H9 (cell line): ENCODE data around the gene DEDD2. TPM values are rescaled to one million over a fixed set of nuclear protein-coding genes. Genes with fewer than 3 reads are reported as not detected.
A peak's percentile ranks its signal among the peaks of the same experiment; 100 is the strongest.

Experiments
- DNase-seq: peaks from one replicate; pipeline ENCODE4 v3.0.0-alpha.2; 2017
- H2AFZ ChIP-seq: one replicate; pipeline ENCODE4 v1.6.1; 2013; ENCODE audit warnings: mild to moderate bottlenecking, low read length, control low read depth, moderate library complexity
- H2AK5ac ChIP-seq: 2 replicates; pipeline ENCODE4 v1.6.1; 2013; ENCODE audit warnings: low read length, control low read depth, mixed read lengths; ENCODE audit not compliant: insufficient read length
- H2BK120ac ChIP-seq: one replicate; pipeline ENCODE4 v1.6.1; 2013; ENCODE audit warnings: low read depth, mild to moderate bottlenecking, low read length, control low read depth, inconsistent platforms; ENCODE audit not compliant: poor library complexity, severe bottlenecking
- H2BK12ac ChIP-seq: 2 replicates; pipeline ENCODE4 v1.6.1; 2013; ENCODE audit warnings: low read length, control low read depth, mixed read lengths, low read depth; ENCODE audit not compliant: insufficient read length
- H2BK15ac ChIP-seq: 2 replicates; pipeline ENCODE4 v1.6.1; 2013; ENCODE audit warnings: low read depth, low read length, control low read depth
- H2BK20ac ChIP-seq: one replicate; pipeline ENCODE4 v1.6.1; 2013; ENCODE audit warnings: low read depth, mild to moderate bottlenecking, low read length, control low read depth, inconsistent platforms; ENCODE audit not compliant: poor library complexity, severe bottlenecking
- H2BK5ac ChIP-seq: 2 replicates; pipeline ENCODE4 v1.6.1; 2013; ENCODE audit warnings: low read length, control low read depth, mixed read lengths; ENCODE audit not compliant: insufficient read length
- H3K14ac ChIP-seq: 2 replicates; pipeline ENCODE4 v1.6.1; 2013; ENCODE audit warnings: low read length, control low read depth; ENCODE audit not compliant: insufficient read depth
- H3K18ac ChIP-seq: 2 replicates; pipeline ENCODE4 v1.6.1; 2013; ENCODE audit warnings: low read depth, mild to moderate bottlenecking, mixed read lengths, low read length, control low read depth; ENCODE audit not compliant: insufficient read length
- H3K23ac ChIP-seq: 2 replicates; pipeline ENCODE4 v1.6.1; 2013; ENCODE audit warnings: low read length, control low read depth, mixed read lengths, low read depth; ENCODE audit not compliant: insufficient read length
- H3K23me2 ChIP-seq: 2 replicates; pipeline ENCODE4 v1.6.1; 2013; ENCODE audit warnings: low read depth, mild to moderate bottlenecking, mixed read lengths, low read length, control low read depth; ENCODE audit not compliant: insufficient read length, poor library complexity, severe bottlenecking
- H3K27ac ChIP-seq: 2 replicates; pipeline ENCODE4 v1.5.1; 2013; ENCODE audit warnings: low read length, control low read depth, mixed read lengths, low read depth; ENCODE audit not compliant: insufficient read length
- H3K27me3 ChIP-seq: 2 replicates; pipeline ENCODE4 v1.6.1; 2013; ENCODE audit warnings: low read length, control low read depth, inconsistent platforms; ENCODE audit not compliant: insufficient read depth
- H3K4ac ChIP-seq: 2 replicates; pipeline ENCODE4 v1.6.1; 2013; ENCODE audit warnings: low read depth, mild to moderate bottlenecking, control low read depth, inconsistent platforms, low read length, moderate library complexity
- H3K4me1 ChIP-seq: 2 replicates; pipeline ENCODE4 v1.6.1; 2013; ENCODE audit warnings: low read length, control low read depth, inconsistent platforms; ENCODE audit not compliant: insufficient read depth
- H3K4me2 ChIP-seq: 2 replicates; pipeline ENCODE4 v1.6.1; 2013; ENCODE audit warnings: low read length, control low read depth, mixed read lengths; ENCODE audit not compliant: insufficient read length, insufficient read depth
- H3K56ac ChIP-seq: 2 replicates; pipeline ENCODE4 v1.6.1; 2013; ENCODE audit warnings: low read depth, mild to moderate bottlenecking, mixed read lengths, low read length, control low read depth; ENCODE audit not compliant: insufficient read length
- H3K79me1 ChIP-seq: 2 replicates; pipeline ENCODE4 v1.6.1; 2013; ENCODE audit warnings: low read depth, mild to moderate bottlenecking, moderate library complexity, low read length, control low read depth, inconsistent platforms; ENCODE audit not compliant: insufficient read depth, poor library complexity, severe bottlenecking
- H3K79me2 ChIP-seq: 2 replicates; pipeline ENCODE4 v1.6.1; 2013; ENCODE audit warnings: low read length, control low read depth, inconsistent platforms; ENCODE audit not compliant: insufficient read depth
- H3K9ac ChIP-seq: 2 replicates; pipeline ENCODE4 v1.6.1; 2013; ENCODE audit warnings: low read length, control low read depth, mixed read lengths; ENCODE audit not compliant: insufficient read length; ENCODE audit errors: extremely low read depth
- H3K9me3 ChIP-seq: one replicate; pipeline ENCODE4 v1.6.1; 2013; ENCODE audit warnings: low read depth, low read length, inconsistent platforms; ENCODE audit not compliant: control insufficient read depth
- H3T11ph ChIP-seq: one replicate; pipeline ENCODE4 v1.6.1; 2013; ENCODE audit warnings: mild to moderate bottlenecking, low read length, control low read depth, inconsistent platforms
- H4K20me1 ChIP-seq: one replicate; pipeline ENCODE4 v1.6.1; 2013; ENCODE audit not compliant: control insufficient read depth, insufficient read length, insufficient read depth
- H4K5ac ChIP-seq: 2 replicates; pipeline ENCODE4 v1.6.1; 2013; ENCODE audit warnings: low read depth, mild to moderate bottlenecking, mixed read lengths, low read length, control low read depth; ENCODE audit not compliant: insufficient read length
- H4K8ac ChIP-seq: replicated peaks from 2 replicates; pipeline ENCODE4 v1.6.1; 2013; ENCODE audit warnings: low read length, control low read depth, mixed read lengths, low read depth; ENCODE audit not compliant: insufficient read length
- H4K91ac ChIP-seq: 2 replicates; pipeline ENCODE4 v1.6.1; 2013; ENCODE audit warnings: low read depth, mild to moderate bottlenecking, moderate library complexity, mixed read lengths, low read length, control low read depth; ENCODE audit not compliant: insufficient read length
- H3K27ac Mint-ChIP-seq, 3 experiments: 2 replicates in 2 of 3; 3 replicates in 1 of 3; pipeline ENCODE4 v1.8.0; 2020 to 2021; ENCODE audit warnings: mixed read lengths in 3 of 3, mild to moderate bottlenecking in 1 of 3, moderate library complexity in 1 of 3
- H3K27me3 Mint-ChIP-seq: 2 replicates; pipeline ENCODE4 v1.8.0; 2021; ENCODE audit warnings: low read depth, mild to moderate bottlenecking, moderate library complexity, mixed read lengths
- H3K36me3 Mint-ChIP-seq, 3 experiments: 2 replicates in 2 of 3; 3 replicates in 1 of 3; pipeline ENCODE4 v1.8.0; 2020 to 2021; ENCODE audit warnings: low read depth in 3 of 3, mixed read lengths in 3 of 3; ENCODE audit not compliant: insufficient read depth in 1 of 3
- H3K4me1 Mint-ChIP-seq, 2 experiments: 2 replicates each; pipeline ENCODE4 v1.8.0; 2020; ENCODE audit warnings: mixed read lengths in 2 of 2
- H3K4me3 Mint-ChIP-seq, 2 experiments: 2 replicates in 1 of 2; 3 replicates in 1 of 2; pipeline ENCODE4 v1.8.0; 2020 to 2021; ENCODE audit warnings: mild to moderate bottlenecking in 2 of 2, mixed read lengths in 2 of 2, moderate library complexity in 1 of 2
- H3K9me3 Mint-ChIP-seq, 2 experiments: 2 replicates in 1 of 2; 3 replicates in 1 of 2; pipeline ENCODE4 v1.8.0; 2020; ENCODE audit warnings: mild to moderate bottlenecking in 2 of 2, mixed read lengths in 2 of 2, moderate library complexity in 1 of 2
- CTCF ChIP-seq: fragments of 200-600 bp; sonication (generic); conservative IDR thresholded peaks from 3 replicates; pipeline ENCODE4 v1.8.0; 2021; ENCODE audit warnings: antibody characterized with exemption, mild to moderate bottlenecking
- WGBS: extraction: QIAGEN DNeasy Blood & Tissue Kit; methylation state at CpG from one replicate; pipeline ENCODE4 v1.1.7; 2013; ENCODE audit warnings: missing lambda C conversion rate, low lambda C conversion rate, mixed read lengths; ENCODE audit not compliant: insufficient read length; ENCODE audit errors: extremely low coverage; 5-methylcytosine and 5-hydroxymethylcytosine counted together
- total RNA-seq: library from RNA; stranded (reverse); gene quantifications from 2 replicates; pipeline ENCODE4 v1.2.1, GENCODE V29; 2021

DEDD2 gene
- total RNA-seq, 1 experiment from 2014 or later, result 32.3 TPM

- Histone ChIP-seq H2BK20ac (no peak within 1 kb of the TSS), H3K9ac (peak within 1 kb of the TSS; percentile 70), H2BK15ac (no peak within 1 kb of the TSS), H4K5ac (no peak within 1 kb of the TSS), H3K14ac (peak within 1 kb of the TSS; percentile 96), H3K4me1 (peaks cover 6% of the 10 kb centered on the region; the same call in 1 of the 2 replicates), H3T11ph (no peak within 1 kb of the TSS), H2AFZ (no peak within 1 kb of the TSS), H2BK5ac (no peak within 1 kb of the TSS), H4K91ac (no peak within 1 kb of the TSS), H2AK5ac (no peak within 1 kb of the TSS), H2BK120ac (peak within 1 kb of the TSS; percentile 53), H3K23ac (no peak within 1 kb of the TSS), H4K8ac (no peak within 1 kb of the TSS), H3K9me3 (no peaks in the 10 kb centered on the region), H3K4ac (no peak within 1 kb of the TSS; the same call in 1 of the 2 replicates), H3K56ac (no peak within 1 kb of the TSS), H3K27ac (no peak within 1 kb of the TSS), H3K23me2 (peaks cover 14% of the 10 kb centered on the region), H3K4me2 (peak within 1 kb of the TSS; percentile 61), H4K20me1 (no peaks in the 10 kb centered on the region), H3K79me2 (peaks cover 5% of the 10 kb centered on the region; the same call in 1 of the 2 replicates), H3K79me1 (no peaks in the 10 kb centered on the region), H2BK12ac (no peak within 1 kb of the TSS), H3K27me3 (no peaks in the 10 kb centered on the region), H3K18ac (peak within 1 kb of the TSS; percentile 88)
- H3K27ac Mint-ChIP-seq, result peak within 1 kb of the TSS; percentile 81 to 94 (median 90); a peak in 4 of 7 replicates
- peaks cover 2 to 7% (median 4%) of the 10 kb centered on the region in 3 experiments; a peak in 3 of 7 replicates for H3K36me3 Mint-ChIP-seq
- peaks cover 19% of the 10 kb centered on the region for H3K27me3 Mint-ChIP-seq
- peak within 1 kb of the TSS; percentile 76 to 81 for H3K4me3 Mint-ChIP-seq
- H3K4me1 Mint-ChIP-seq, result peaks cover 22 to 37% of the 10 kb centered on the region in 2 experiments
- DNase-seq, result peak; percentile 93
- H3K9me3 Mint-ChIP-seq, result no peaks in the 10 kb centered on the region
- WGBS, result no CpG with 5 or more reads among the region's 75 CpGs
- TF ChIP-seq CTCF, result no peak
Measured at GRCh38 chr19:42254850-42255765, 37.6 kb upstream of the DEDD2 start, which contains the start of gene ERF. Gene ERF, minus strand, starts transcription at chr19:42255128. Its CDS starts 129 bp downstream, at chr19:42254999.
